ENCODE data around the gene SDS.

Gene SDS

DNA sequence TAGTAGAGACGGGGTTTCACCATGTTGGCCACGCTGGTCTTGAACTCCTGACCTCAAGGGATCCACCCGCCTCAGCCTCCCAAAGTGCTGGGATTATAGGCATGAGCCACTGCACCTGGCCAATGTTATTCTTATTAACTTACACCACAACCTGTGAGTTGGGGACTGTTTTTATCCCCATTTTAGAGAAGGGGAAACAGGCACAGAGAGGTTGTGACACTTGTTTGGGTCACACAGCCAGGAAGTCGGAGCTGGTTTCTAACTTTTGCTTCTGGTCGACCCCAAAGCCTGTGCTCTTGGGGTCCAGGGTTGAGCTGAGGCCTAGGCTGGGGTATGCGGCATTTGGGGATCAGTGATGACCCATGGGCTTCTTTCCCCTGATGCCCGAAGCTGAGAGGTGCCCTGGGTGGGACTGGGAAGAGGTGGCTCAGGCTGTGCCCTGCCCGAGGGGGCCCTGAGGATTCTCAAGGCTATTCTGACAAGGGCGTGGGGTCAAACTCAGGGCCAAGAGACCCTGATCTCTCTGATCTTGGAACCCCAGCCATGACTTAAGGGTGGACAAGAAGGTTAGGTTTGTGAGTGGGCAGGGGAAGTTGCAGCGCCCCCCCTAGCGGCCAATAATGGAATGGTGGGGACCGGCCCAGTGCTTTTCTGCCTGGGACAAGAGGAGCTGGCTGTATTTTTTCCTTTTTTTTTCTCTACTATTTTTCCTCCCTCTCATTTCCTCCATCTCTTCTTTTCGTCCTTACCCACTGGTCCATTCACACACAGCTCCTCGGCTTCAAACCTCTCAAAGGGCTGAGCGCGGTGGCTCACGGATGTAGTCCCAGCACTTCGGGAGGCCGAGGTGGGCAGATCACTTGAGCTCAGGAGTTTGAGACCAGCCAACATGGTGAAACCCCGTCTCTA, 21.5 kb upstream of the SDS start:
- DNase-seq = no peak

DNA sequence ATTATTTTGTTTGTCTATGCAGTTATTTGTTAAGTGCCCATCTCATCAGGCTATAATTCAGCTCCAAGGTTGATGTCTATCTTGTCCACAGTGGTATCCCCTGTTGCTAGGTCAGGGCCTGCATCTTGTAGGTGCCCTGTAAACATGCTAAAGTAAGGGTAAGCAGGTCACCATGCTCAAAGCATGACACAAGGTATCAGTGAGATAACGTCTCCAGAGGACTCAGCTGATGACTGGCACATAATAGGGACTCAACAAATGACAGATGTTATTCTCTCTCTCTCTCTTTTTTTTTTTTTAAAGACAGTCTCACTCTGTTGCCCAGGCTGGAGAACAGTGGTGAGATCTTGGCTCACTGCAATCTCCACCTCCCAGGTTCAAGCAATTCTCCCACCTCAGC, 20.8 kb upstream of the SDS start:
- DNase-seq = no peak

DNA sequence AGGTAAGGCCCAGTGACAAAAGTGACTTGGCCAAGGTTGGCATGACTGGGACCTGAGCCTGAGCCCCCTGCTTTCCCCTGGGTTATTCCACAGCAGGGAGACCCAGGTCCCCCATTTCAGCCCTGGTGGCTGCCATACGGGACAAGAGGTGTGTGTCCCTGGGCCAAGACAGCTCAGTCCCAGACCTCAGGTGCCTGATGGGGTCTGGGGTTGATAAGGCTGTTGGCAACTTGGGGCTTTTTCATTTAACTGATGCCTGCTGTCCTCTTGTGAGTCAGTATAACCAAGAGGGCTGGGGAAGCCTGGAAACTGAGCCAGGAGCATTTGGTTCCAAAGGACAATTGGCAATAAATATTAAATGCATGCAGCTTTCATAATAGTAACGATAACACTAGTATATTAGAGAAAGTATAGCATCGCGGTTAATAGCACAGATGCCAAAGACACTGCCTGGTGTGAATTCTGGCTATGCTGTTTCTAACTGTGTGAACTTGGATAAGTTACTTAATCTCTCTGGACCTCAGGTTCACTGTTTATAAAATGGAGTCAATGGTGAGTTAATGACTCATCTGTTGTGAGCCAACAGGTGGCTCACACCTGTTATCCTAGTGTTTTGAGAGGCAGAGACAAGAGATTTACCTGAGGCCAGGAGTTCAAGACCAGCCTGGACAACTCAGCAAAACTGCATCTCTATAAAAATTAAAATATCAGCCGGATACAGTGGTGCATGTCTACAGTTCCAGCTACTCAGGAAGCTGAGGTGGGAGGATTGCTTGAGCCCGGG, 19.4 kb upstream of the SDS start:
- DNase-seq = no peak

DNA sequence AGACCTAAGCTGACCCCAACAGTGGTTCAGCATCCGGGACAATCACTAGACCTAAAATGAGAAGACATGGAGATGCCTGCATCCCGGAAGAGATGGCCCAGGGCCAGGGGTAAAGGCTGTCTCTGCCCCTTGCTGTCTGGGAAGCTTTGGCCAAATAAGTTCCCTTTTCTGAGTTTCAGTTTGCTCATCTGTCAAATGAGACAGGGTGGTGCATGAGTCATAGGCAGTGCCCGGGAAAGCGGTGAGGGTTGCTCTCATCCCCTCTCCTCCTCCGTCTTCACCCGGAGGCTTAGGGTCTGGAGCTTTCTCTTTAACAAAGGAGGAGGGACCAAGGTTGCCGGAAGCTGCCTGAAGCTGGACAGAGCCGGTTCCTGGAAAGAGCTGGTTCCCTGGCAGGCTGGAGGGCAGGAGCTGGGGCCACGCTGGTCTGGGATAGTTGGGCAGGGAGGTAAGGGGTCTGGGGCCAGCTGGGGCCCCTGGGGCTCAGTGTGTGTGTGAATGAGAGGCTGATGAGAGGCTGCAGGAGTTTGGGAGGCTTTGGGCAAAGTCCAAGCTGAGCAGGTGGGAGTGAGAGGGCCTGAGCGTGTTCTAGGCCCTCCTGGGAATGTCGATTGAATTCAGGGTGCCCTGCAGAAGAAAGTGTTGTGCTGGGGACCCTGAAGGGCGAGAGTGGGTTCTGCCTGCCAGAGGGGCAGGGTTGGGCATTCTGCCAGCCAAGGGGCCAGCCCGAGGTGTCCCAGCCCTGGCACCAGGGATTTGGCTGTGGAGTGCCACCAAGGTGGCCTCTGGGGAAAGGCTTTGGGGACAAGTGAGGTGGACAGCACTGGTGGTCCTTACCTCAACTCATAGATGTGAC, 18.6 kb upstream of the SDS start, which contains the start of gene SDSL:
Gene SDSL, plus strand, starts transcription at position 351 of the 856 bp plus-strand sequence. CDS start 5,603 bp downstream, outside the sequence.
- peak; percentile 61 for DNase-seq

DNA sequence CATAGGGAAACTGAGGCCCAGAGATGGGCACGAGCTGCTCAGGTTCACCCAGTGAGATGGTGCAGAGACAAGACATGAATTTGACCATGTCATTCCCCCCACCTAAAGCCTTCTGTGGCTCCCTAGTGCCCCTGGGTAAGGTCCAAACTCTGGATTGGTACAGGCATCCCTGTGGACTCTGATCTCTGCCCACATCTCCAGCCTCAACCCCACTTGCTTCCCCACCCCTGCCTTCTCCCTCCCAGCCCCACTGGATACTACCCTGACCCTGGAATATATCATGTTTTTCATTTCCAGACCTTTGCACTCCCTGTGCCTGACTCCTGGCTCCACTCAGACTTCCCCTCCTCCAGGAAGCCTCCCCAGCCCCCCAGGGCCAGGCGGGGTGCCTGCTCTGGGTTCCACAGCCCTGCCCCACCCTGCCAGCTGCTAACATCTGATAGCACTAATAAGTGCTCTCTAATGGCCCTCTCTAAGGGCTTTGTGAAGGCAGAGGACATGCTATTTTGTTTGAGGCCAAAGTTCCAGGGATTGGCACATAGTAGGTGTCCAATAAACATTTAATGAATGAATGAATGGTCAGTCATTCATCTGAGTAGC, 17.4 kb upstream of the SDS start:
- DNase-seq = no peak

DNA sequence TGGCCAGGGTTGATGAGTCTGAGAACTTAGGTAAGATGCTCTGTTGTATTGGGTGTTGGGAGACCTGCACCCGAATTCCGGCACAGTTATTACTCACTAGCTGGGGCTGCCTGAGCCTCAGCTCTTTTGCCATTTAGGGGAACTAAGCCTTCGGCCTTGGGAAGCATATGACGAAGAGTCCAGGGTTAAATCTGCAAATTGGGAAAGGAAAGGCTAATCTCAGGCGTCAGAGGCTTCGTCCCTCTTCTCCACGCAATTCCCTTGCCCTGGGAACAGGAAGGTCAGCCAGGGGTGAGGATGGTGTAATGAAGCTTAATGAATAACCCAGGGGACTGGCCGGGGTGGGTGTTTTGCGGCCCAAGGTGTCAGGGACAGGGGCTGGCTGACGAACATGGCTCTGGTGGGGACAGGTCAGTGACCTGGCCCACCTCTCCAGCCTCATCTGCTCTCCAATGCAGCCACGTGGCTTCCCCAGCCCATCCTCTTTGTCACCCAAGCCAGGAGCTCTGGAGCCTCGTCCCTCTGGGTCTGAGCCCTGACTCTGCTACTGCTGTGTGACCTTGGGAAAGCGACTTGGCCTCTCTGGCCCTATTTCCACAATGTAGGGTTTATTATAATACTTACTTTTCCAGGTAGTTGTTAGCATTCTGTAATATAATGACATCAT, 14.7 kb upstream of the SDS start:
- no peak for DNase-seq

DNA sequence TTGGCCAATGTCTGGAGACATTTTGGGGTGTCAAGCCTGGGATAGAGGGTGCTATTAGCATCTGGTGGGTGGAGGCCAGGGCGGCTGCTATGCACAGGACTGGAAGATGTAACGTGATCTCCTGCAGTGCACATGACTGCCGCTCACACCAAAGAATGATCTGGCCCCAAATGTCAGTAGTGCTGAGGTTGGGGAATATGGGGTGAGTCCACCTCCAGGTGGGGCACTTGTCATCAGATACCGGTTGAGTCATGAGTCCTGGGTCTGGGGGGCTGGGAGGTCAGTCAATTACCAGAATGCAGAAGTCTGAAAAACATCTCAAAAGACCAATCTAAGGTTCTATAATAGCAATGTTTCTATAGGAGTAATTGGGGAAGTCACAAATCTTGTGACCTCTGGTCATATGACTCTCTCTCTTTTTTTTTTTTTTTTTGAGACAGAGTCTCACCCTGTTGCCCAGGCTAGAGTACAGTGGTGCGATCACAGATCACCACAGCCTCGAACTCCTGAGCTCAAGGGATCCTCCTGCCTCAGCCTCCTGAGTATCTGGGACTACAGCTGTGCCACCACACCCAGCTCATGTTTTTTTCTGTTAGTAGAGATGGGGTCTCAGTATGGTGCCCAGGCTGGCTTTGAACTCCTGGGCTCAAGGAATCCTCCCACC, 12.5 kb upstream of the SDS start:
- DNase-seq = no peak

DNA sequence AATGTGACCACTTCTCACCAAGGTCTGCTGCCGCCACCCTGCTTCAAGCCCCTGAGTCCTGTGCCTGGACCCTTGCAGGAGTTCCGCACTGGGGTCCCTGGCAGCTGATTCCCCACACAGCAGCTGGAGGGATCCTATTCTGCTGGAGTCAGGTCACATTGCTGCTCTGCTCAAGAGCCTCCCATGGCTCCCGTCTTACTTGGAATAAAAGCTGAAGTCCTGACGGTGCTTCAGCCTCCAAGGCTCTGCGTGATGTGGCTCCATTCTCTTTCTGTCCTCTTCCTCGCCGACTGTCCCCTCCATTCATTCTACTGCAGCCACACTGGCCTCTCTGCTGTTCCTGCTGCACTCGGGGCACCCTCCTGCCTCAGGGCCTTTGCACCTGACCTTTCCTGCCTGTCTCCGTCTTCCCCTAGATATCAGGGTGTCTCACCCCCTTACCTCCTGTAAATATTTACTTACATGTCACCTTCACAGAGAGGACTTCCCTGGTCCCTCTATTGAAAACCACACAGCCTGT, 10.9 kb upstream of the SDS start:
- DNase-seq = no peak

DNA sequence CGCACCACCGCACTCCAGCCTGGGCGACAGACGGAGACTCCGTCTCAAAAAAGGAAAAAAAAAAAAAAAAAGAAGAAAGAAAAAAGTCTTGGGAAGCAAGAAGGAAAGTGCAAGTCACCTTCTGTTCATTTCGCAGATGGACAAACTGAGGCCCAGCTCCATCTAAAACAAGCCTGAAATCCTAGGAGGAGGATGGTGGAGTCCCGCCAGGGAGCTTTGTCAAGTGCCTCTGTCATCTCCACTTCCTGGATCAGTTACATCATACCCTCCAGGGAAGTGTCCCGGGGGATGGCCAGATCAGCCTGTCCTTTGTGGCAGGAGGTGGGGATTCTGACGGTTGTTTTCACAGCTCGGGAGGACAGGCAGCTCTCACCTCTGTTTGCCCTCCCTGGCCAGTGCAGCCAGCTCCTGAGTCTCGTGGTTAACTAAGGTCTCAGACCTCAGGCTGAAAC, 9.8 kb upstream of the SDS start:
- no peak for DNase-seq

DNA sequence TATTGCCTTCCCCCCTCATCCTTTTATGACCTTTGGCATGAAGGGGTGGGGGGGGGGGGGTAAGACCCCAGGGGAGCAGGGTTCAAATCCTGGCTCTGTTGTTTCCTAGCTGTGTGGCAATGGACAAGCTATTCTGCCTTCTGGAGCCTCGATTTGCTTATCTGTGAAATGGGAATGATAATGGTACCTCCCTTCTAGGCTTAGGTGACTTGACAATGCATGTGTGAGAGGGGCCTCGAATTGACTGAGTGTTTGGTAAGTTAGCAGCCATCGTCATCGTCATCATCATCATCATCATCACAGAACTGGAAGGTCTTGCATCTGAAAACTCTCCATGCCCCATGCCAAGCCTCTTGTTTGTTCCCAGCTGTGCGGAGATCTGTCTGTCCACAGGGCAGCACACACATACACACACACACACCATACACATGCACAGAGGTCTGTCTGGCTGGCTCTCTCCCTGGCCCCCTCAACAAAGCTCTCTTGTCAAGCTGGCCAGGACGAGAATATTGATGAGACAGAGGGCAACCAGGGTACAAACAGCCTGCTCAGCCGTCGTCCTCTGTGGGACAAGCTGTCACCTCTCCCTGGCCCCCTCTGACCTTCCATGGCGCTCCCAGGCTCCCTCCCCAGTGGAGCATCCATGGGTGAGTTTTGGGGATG, 5.9 kb upstream of the SDS start:
- DNase-seq = no peak

DNA sequence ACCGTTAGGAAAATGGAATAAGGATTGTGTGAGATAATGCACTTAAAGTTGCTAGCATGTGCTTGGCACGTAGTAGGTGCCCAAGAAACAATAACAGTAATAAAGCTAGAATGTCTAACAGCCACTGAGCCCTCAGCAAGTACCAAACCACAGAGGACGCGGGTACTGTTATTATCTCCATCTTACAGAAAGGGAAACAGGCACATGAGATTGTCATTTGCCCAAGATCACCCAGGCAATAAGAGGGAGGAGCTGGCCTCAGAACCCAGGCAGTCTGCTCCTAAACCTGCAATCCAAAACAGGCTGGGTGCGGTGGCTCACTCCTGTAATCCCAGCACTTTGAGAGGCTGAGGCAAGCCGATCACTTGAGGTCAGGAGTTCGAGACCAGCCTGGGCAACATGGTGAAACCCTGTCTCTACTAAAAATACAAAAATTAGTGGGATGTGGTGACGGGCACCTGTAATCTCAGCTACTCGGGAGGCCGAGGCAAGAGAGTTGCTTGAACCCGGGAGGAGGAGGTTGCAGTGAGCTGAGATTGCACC, 5.1 kb upstream of the SDS start:
- no peak for DNase-seq

DNA sequence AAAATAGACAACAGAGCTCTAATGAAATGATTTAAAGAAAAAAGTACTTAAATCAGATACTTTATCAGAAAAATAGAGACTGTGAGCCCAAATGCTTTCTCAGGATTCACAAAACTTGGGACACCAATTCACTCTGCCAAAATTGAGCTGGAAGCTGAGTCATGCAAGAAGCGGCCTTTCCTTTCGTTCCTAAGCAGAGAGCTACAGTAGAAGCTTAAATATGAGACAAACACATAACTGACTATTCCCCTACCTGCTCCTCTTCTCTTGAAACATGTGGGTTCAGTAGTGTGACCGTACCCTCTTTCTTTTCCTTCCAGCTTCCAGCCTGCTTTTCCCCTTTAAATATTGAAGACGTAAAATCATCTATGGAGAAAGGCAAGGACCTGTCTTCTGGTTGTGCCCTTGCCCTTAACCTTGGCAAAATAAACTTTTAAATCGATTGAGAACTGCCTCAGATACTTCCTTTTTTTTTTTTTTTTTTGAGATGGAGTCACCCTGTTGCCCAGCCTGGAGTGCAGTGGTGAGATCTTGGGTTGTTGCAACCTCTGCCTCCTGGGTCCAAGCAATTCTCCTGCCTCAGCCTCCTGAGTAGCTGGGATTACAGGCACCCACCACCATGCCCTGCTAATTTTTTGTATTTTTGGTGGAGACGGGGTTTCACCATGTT, 4.4 kb upstream of the SDS start:
- no peak for DNase-seq

DNA sequence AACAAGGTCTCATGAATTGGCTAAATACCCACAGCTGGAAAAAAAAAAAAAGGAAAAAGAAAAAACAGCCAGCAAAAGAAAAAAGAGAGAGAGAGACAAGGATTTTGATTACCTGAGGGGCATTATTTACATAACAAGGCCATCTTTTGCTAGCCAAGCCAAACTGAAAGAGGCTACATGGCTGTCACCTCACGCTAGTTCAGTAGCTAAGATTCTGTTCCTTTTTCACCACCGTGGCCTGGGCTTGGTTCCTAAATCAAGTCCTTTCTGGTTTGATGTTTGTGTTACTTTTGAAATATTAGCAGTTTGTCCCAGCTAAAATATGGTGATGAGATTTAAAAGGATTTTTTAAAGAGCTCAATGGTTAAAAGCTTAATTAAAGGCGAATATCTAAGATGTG, 2.0 kb upstream of the SDS start:
- DNase-seq = no peak

DNA sequence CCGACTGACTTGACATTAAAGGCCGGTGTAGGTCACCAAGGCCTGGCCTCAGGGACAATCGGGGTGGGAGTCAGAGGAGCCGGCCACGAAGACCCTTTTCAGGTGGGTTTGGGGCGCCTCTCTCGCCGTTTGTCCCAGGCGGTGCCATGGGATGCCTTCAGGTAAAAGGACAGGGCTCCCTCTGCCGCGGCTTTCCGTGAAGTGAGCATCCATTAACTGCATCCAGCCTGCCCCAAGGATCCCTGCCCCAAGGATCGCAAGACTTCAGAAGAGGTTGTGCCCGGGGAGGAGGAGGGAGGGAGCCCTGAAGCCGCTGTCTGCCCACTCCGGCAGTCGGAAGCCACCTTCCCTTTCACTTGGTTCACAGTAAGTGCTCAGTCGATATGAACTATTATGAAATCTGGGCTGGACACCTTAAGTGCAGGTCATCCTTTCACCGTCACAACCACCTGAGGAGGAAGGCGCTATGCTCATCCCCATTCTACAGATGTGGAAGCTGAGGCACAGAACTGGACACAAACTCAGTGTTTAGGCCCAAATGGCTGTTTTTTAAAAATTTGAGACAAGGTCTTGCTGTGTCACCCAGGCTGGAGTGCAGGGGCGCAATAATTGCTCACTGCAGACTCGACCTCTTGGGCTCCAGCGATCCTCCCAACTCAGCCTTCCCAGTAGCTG, 964 bp downstream of the SDS start:
- DNase-seq = no peak

DNA sequence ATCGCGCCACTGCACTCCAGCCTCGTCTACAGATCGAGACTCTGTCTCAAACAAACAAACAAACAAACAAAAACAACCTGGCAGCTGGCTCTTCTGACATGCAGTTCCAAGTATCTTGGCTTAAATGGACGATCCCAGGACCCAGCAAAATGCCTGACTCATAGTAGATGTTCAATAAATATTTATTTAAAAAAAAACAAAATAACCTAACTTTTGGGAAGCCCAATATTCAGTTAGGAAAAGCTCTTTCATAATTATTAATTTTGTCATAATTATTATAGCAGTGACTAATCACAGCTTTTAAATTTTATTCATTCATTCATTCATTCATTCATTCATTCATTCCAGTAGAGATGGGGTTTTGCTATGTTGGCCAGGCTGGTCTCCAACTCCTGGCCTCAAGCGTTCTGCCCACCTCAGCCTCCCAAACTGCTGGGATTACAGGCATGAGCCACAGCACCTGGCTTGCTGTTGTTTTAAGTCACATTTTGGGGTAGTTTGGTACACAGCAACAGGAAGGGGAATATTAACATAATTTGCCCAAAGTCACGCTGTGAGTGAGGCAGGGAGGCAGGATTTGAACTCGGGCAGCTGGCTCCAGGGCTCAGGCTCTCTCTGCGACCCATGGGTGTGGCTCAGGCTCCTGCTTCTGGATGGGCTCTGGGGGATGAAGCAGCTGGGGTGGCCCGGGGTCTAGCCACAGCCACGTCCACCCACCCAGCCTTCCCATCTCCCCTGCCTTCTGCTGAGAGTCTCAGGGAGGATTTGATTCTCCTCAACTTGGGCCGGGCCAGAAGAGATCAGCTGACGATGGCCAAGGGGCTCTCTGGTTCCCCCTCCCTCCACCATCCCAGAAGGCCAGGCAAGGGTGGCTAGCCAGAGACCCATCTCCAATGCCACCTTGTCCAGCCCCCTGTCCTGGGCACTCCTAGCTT, 2.4 kb downstream of the SDS start:
- no peak for DNase-seq

DNA sequence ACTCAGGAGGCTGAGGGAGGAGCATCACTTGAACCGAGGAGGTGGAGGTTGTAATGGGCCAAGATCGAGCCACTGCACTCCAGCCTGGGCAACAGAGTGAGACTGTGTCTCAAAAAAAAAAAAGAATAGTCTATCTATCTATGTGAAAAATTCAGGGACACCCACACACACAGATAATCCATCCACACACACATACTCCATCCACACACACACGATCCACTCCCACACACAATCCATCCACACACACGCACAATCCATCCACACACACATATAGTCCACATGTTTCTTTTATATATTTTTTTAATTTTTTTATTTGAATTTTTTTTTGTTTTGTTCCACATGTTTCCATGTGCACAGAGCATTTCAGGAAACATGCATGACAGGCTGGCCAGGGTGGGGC, 3.3 kb downstream of the SDS start:
- DNase-seq = no peak

DNA sequence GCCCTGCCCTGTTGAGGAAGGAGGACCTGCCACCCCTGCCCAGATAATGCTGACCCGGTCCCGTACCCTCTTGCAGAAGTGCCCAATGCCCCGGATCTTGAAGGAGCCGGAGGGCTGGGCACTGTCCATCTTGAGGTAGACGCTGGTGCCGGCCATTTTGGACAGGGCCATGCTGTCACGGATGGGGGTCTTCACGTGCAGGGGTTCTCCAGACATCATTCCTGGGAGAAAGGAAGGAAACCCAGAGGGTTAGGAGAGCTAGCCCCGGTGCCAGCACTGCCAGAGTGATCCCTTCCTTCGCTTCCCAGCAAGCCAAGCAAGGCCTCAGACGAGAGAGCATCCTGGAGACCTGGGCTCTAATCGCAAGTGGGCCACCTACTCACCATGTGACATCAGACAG, 4.2 kb downstream of the SDS start:
- DNase-seq = no peak
